HepG2 (cell line): ENCODE results near the gene MTCH1. TPM values are rescaled to one million over a fixed set of nuclear protein-coding genes. Genes with fewer than 3 reads are reported as not detected.
A peak's percentile ranks its signal among the peaks of the same experiment; 100 is the strongest.

ENCODE experiments used
- ATAC-seq: fragments of 200-7000 bp; cut with Tn5 transposase; 3 replicates; pipeline ENCODE4 v1.9.1; 2020; ENCODE audit warnings: mild to moderate bottlenecking, moderate library complexity
- BruUV-seq: library from RNA; stranded (reverse); fragments of 400-500 nt; replicated peaks from 2 replicates; lab custom pipeline; 2021; lab: Mats Ljungman, UMichigan
- CTCF ChIA-PET: fragments of 300-600 bp; formaldehyde crosslinking; extraction: SDS; loops from one replicate; lab custom pipeline; 2021; ENCODE audit warnings: low total read pairs, inconsistent platforms, low intra/inter-chr PET ratio; lab: Yijun Ruan, JAX
- POLR2A ChIA-PET: fragments of 350-600 bp; sonication (Branson Sonifier 250); formaldehyde crosslinking; loops from one replicate; lab custom pipeline; 2020; ENCODE audit warnings: antibody characterized with exemption, inconsistent platforms; lab: Yijun Ruan, JAX
- DNase-seq: peaks from one replicate; pipeline ENCODE4 v3.0.0-alpha.2; 2015; ENCODE audit warnings: low spot score
- FAIRE-seq: peaks from 3 replicates; lab custom pipeline; 2011; peaks lifted over from hg19 to GRCh38; lab: Jason Lieb, UNC
- H2AFZ ChIP-seq: one replicate; pipeline ENCODE4 v1.6.1; 2011; ENCODE audit warnings: low read length, inconsistent platforms
- H3K27ac ChIP-seq: fragments of 300-600 bp; 3 replicates; pipeline ENCODE4 v1.8.0; 2011; ENCODE audit warnings: mixed run types, mild to moderate bottlenecking, mixed read lengths, low read length, inconsistent platforms; ENCODE audit not compliant: insufficient read depth; ENCODE audit errors: extremely low read length
- H3K27me3 ChIP-seq, 2 experiments: fragments of 200-600 bp in 1 of 2; 2 replicates in 1 of 2; 3 replicates in 1 of 2; pipeline versions ENCODE4 v1.6.0 to v1.8.0; 2011; ENCODE audit warnings: low read length in 2 of 2, mild to moderate bottlenecking in 2 of 2, moderate library complexity in 2 of 2, inconsistent platforms in 1 of 2; ENCODE audit not compliant: insufficient read depth in 2 of 2, control insufficient read depth in 1 of 2
- H3K36me3 ChIP-seq, 2 experiments: fragments of 200-600 bp in 1 of 2; replicated peaks in 1 of 2; 2 replicates in 1 of 2; 3 replicates in 1 of 2; pipeline versions ENCODE4 v1.5.1 to v1.8.0; 2011; ENCODE audit warnings: low read length in 2 of 2, inconsistent platforms in 1 of 2; ENCODE audit not compliant: insufficient read depth in 2 of 2, control insufficient read depth in 1 of 2
- H3K4me1 ChIP-seq: 2 replicates; pipeline ENCODE4 v1.5.1; 2012; ENCODE audit warnings: low read length, inconsistent platforms; ENCODE audit not compliant: insufficient read depth
- H3K4me2 ChIP-seq: 2 replicates; pipeline ENCODE4 v1.6.0; 2011; ENCODE audit warnings: low read depth, low read length, inconsistent platforms
- H3K4me3 ChIP-seq, 3 experiments: fragments of 200-600 bp in 1 of 3; sonication (generic), shearing (Covaris generic) in 1 of 3; replicated peaks in 1 of 3; 2 replicates each; pipeline ENCODE4 v1.5.1; 2011 to 2016; ENCODE audit warnings: low read length in 3 of 3, inconsistent platforms in 2 of 3, low read depth in 2 of 3, mild to moderate bottlenecking in 2 of 3, control low read depth in 1 of 3, mixed read lengths in 1 of 3; ENCODE audit not compliant: insufficient read depth in 1 of 3
- H3K79me2 ChIP-seq: one replicate; pipeline ENCODE4 v1.6.1; 2011; ENCODE audit warnings: low read length, inconsistent platforms; ENCODE audit not compliant: insufficient read depth
- H3K9ac ChIP-seq: 2 replicates; pipeline ENCODE4 v1.6.0; 2011; ENCODE audit warnings: mild to moderate bottlenecking, low read depth, low read length, inconsistent platforms; ENCODE audit not compliant: insufficient read depth
- H3K9me3 ChIP-seq: 2 replicates; pipeline ENCODE4 v1.5.1; 2012; ENCODE audit warnings: mild to moderate bottlenecking, low read length
- H4K20me1 ChIP-seq: 2 replicates; pipeline ENCODE4 v1.6.0; 2011; ENCODE audit warnings: inconsistent platforms, mild to moderate bottlenecking, low read length, moderate library complexity; ENCODE audit not compliant: insufficient read depth
- ATAD3A ChIP-seq: sonication (generic); formaldehyde crosslinking; IDR thresholded peaks from 2 replicates; pipeline ENCODE4 v1.4.0; 2020; ENCODE audit warnings: missing genetic modification reagents
- BRD4 ChIP-seq: sonication (generic); formaldehyde crosslinking; IDR thresholded peaks from 2 replicates; pipeline ENCODE4 v1.4.0; 2020; ENCODE audit warnings: missing genetic modification reagents
- JUN ChIP-seq: sonication (generic); formaldehyde crosslinking; IDR thresholded peaks from 2 replicates; pipeline ENCODE4 v1.4.0; 2020; ENCODE audit warnings: mild to moderate bottlenecking, missing genetic modification reagents
- JUNB ChIP-seq: sonication (generic); formaldehyde crosslinking; IDR thresholded peaks from 2 replicates; pipeline ENCODE4 v1.8.0; 2022; ENCODE audit warnings: missing genetic modification reagents, mild to moderate bottlenecking, borderline replicate concordance
- PCBP2 ChIP-seq: fragments of 200-400 bp; formaldehyde crosslinking; optimal IDR thresholded peaks from 2 replicates; pipeline ENCODE3; 2018; ENCODE audit warnings: low read length, low read depth; ENCODE audit not compliant: poor library complexity, severe bottlenecking
- PRMT3 ChIP-seq: sonication (generic); formaldehyde crosslinking; IDR thresholded peaks from 2 replicates; pipeline ENCODE4 v1.8.1; 2022; ENCODE audit warnings: low read depth, mild to moderate bottlenecking, moderate library complexity, missing genetic modification reagents, borderline replicate concordance
- REPIN1 ChIP-seq: sonication (generic); formaldehyde crosslinking; IDR thresholded peaks from 2 replicates; pipeline ENCODE4 v1.8.0; 2022; ENCODE audit warnings: missing genetic modification reagents, low read depth, mild to moderate bottlenecking, borderline replicate concordance
- ZBTB40 ChIP-seq, 2 experiments: fragments of 450-650 bp in 1 of 2; sonication (generic) in 1 of 2; formaldehyde crosslinking in 1 of 2; IDR thresholded peaks; 2 replicates each; pipeline versions ENCODE4 v1.6.1 to v1.8.0; 2016 to 2022; ENCODE audit warnings: antibody characterized with exemption in 1 of 2, mild to moderate bottlenecking in 1 of 2, missing genetic modification reagents in 1 of 2
- ZNF564 ChIP-seq: sonication (generic); formaldehyde crosslinking; IDR thresholded peaks from 2 replicates; pipeline ENCODE4 v1.8.1; 2023; ENCODE audit warnings: mild to moderate bottlenecking, missing genetic modification reagents
- ZNF850 ChIP-seq: sonication (generic); formaldehyde crosslinking; conservative IDR thresholded peaks from 2 replicates; pipeline ENCODE4 v1.9.0; 2021; ENCODE audit warnings: mild to moderate bottlenecking, missing genetic modification reagents
- ZSCAN31 ChIP-seq: sonication (generic); formaldehyde crosslinking; IDR thresholded peaks from 2 replicates; pipeline ENCODE4 v1.5.0; 2020; ENCODE audit warnings: low read depth, mild to moderate bottlenecking, missing genetic modification reagents
- ZXDC ChIP-seq: sonication (generic); formaldehyde crosslinking; IDR thresholded peaks from 2 replicates; pipeline ENCODE4 v1.5.0; 2020; ENCODE audit warnings: mild to moderate bottlenecking, missing genetic modification reagents
- WGBS: methylation state at CpG from one replicate; pipeline ENCODE4 v1.1.6; 2017; ENCODE audit warnings: low lambda C conversion rate; 5-methylcytosine and 5-hydroxymethylcytosine counted together
- in situ Hi-C: cut with HindIII; loops from 2 replicates; pipeline ENCODE4 v1.10.0; 2017; ENCODE audit warnings: low pct_unique_long_range_greater_than_20kb; ENCODE audit not compliant: extremely low pct_ligation_motif_present
- intact Hi-C: fragments of 100-400 bp; cut with micrococcal nuclease; formaldehyde crosslinking; loops from one replicate; pipeline ENCODE4 v1.10.0; 2022; ENCODE audit not compliant: unreplicated experiment
- polyA plus RNA-seq, 8 experiments: library from polyadenylated mRNA; depleted of rRNA in 3 of 8; stranded (reverse) in 7 of 8; unstranded in 1 of 8; fragments of >200 nt; fragmentation: Illumina TruSeq in 4 of 8; extraction: Trizol in 4 of 8; gene quantifications; 2 replicates each; pipeline versions ENCODE4 v1.2.1 to v1.2.3, GENCODE V29; 2011 to 2016; ENCODE audit warnings: low read depth in 4 of 8, missing spikeins in 1 of 8, mixed read lengths in 1 of 8; ENCODE audit not compliant: insufficient read depth in 1 of 8
- total RNA-seq, 5 experiments: library from RNA; depleted of rRNA; stranded (reverse); fragments of >200 nt; fragmentation: Illumina TruSeq; extraction: Trizol; gene quantifications; 2 replicates each; pipeline ENCODE4 v1.2.3, GENCODE V29; 2016; ENCODE audit warnings: low read depth in 1 of 5

The MTCH1 gene
- total and polyA plus RNA-seq, 2 of the 13 experiments (the other 11 are each of a cell fraction or from before 2014, with no cell fraction given): 86.2 to 144 TPM

- Histone ChIP-seq H3K27me3 (peaks cover 0 to 11% of the 10 kb centered on the region in 2 experiments; a peak in 3 of 5 replicates), H3K4me3 (peak overlapping the region; percentile 71 to 99 (median 91)), H3K9me3 (no peaks in the 10 kb centered on the region), H3K4me2 (peak overlapping the region; percentile 95), H3K9ac (peak overlapping the region; percentile 80), H3K27ac (peak overlapping the region; percentile 74), H2AFZ (no peak overlapping the region), H3K79me2 (peaks cover 55% of the 10 kb centered on the region), H3K36me3 (peaks cover 4 to 11% of the 10 kb centered on the region in 2 experiments; a peak in 3 of 5 replicates), H3K4me1 (peaks cover 30% of the 10 kb centered on the region), H4K20me1 (peaks cover 6% of the 10 kb centered on the region)
- no peak for FAIRE-seq
- no peak for ATAC-seq
- DNase-seq: no peak
- CTCF ChIA-PET: no interaction called here
- no TSS peak for BruUV-seq
- under 1% methylated on average over 15 of the region's 15 CpGs for WGBS
- in situ Hi-C loops (no loop called here), intact Hi-C loops (no loop called here)
- TF ChIP-seq JUN (CRISPR knock-in tag) (no peak), JUNB (CRISPR knock-in tag) (0 out of 2 replicates have a peak, but pooled peaks have one; percentile 15), REPIN1 (CRISPR knock-in tag) (no peak), PRMT3 (CRISPR knock-in tag) (0 out of 2 replicates have a peak, but pooled peaks have one; percentile 55), BRD4 (CRISPR knock-in tag) (0 out of 2 replicates have a peak, but pooled peaks have one; percentile 16), ZBTB40 (IDR thresholded peaks at IDR 0.05) (peak; percentile 3; the same call in 1 of the 2 replicates), ZBTB40 (CRISPR knock-in tag; IDR thresholded peaks at IDR 0.05) (no peak), PCBP2 (peak; percentile 7), ZNF850 (0 out of 2 replicates have a peak, but pooled peaks have one; percentile 53), ZXDC (0 out of 2 replicates have a peak, but pooled peaks have one; percentile 6), ATAD3A (no peak), ZSCAN31 (CRISPR knock-in tag) (no peak), ZNF564 (CRISPR knock-in tag) (0 out of 2 replicates have a peak, but pooled peaks have one; percentile 5)
- POLR2A ChIA-PET: interaction anchor here (0.7 to 2.2 kb wide), 23 partner anchors 8 to 833 kb away, joined by 3 to 17 read pairs (median 4); partner anchors contain the start of genes PIM1, PPIL1 and SRSF3
These were observed 584 bp downstream of the MTCH1 start for GRCh38 chr6:36985417-36985807.
